Caco-2 (cell line): ENCODE results near the gene KCNAB3. TPM values are rescaled to one million over a fixed set of nuclear protein-coding genes. Genes with fewer than 3 reads are reported as not detected.

Source experiments
- BruUV-seq: library from RNA; stranded (reverse); fragments of 400-500 nt; replicated peaks from 2 replicates; lab custom pipeline; 2021; lab: Mats Ljungman, UMichigan
- CTCF ChIA-PET: fragments of 300-600 bp; sonication (Branson Sonifier 250); formaldehyde crosslinking; loops from one replicate; lab custom pipeline; 2022; ENCODE audit warnings: antibody characterized with exemption; lab: Charles Lee
- POLR2A ChIA-PET: fragments of 300-600 bp; sonication (Branson Sonifier 250); formaldehyde crosslinking; loops from one replicate; lab custom pipeline; 2022; ENCODE audit warnings: antibody characterized with exemption; lab: Charles Lee
- DNase-seq, 2 experiments: peaks; one replicate each; pipeline versions ENCODE4 v3.0.0 to v3.0.0-alpha.2; 2020 to 2022
- H3K27me3 ChIP-seq: replicated peaks from 2 replicates; pipeline ENCODE4 v1.6.0; 2011; ENCODE audit warnings: low read length; ENCODE audit not compliant: control insufficient read depth, insufficient read depth
- H3K36me3 ChIP-seq: 2 replicates; pipeline ENCODE4 v1.5.1; 2011; ENCODE audit warnings: low read length; ENCODE audit not compliant: control insufficient read depth, insufficient read depth
- H3K4me1 ChIP-seq: fragments of 250-450 bp; sonication (Bioruptor Pico); 2 replicates; pipeline ENCODE4 v1.5.1; 2020; ENCODE audit warnings: mild to moderate bottlenecking
- H3K4me3 ChIP-seq: 2 replicates; pipeline ENCODE4 v1.5.1; 2011; ENCODE audit warnings: low read depth, mild to moderate bottlenecking, control low read depth, low read length
- H3K9me3 ChIP-seq: fragments of 250-450 bp; sonication (Bioruptor Pico); 2 replicates; pipeline ENCODE4 v1.5.1; 2020; ENCODE audit warnings: mild to moderate bottlenecking, moderate library complexity
- H3K27ac Mint-ChIP-seq: one replicate; pipeline ENCODE4 v1.8.0; 2022; ENCODE audit warnings: mixed read lengths; ENCODE audit not compliant: unreplicated experiment
- H3K27me3 Mint-ChIP-seq: one replicate; pipeline ENCODE4 v1.8.0; 2022; ENCODE audit warnings: mixed read lengths; ENCODE audit not compliant: insufficient read depth, unreplicated experiment
- H3K36me3 Mint-ChIP-seq: one replicate; pipeline ENCODE4 v1.8.0; 2022; ENCODE audit warnings: mild to moderate bottlenecking, mixed read lengths; ENCODE audit not compliant: insufficient read depth, unreplicated experiment
- H3K4me1 Mint-ChIP-seq: one replicate; pipeline ENCODE4 v1.8.0; 2022; ENCODE audit warnings: low read depth, mixed read lengths; ENCODE audit not compliant: unreplicated experiment
- H3K4me3 Mint-ChIP-seq: one replicate; pipeline ENCODE4 v1.8.0; 2022; ENCODE audit warnings: mild to moderate bottlenecking, moderate library complexity, mixed read lengths; ENCODE audit not compliant: unreplicated experiment
- H3K9me3 Mint-ChIP-seq: one replicate; pipeline ENCODE4 v1.8.0; 2022; ENCODE audit warnings: mixed read lengths; ENCODE audit not compliant: unreplicated experiment
- CTCF ChIP-seq, 2 experiments: fragments of 200-600 bp in 1 of 2; IDR thresholded peaks; 1 replicate in 1 of 2; 2 replicates in 1 of 2; pipeline versions ENCODE4 v1.5.1 to v1.8.0; 2011 to 2022; ENCODE audit warnings: antibody characterized with exemption in 1 of 2, control low read depth in 1 of 2, inconsistent platforms in 1 of 2, low read depth in 1 of 2, low read length in 1 of 2, mild to moderate bottlenecking in 1 of 2, moderate library complexity in 1 of 2; ENCODE audit not compliant: insufficient read depth in 1 of 2, severe bottlenecking in 1 of 2, unreplicated experiment in 1 of 2
- intact Hi-C: fragments of 100-400 bp; cut with micrococcal nuclease; formaldehyde crosslinking; loops from one replicate; pipeline ENCODE4 v1.10.0; 2022; ENCODE audit not compliant: unreplicated experiment
- total RNA-seq: library from RNA; stranded (reverse); gene quantifications from 2 replicates; pipeline ENCODE4 v1.2.3, GENCODE V29; 2022

Gene KCNAB3
- total RNA-seq, 1 experiment from 2014 or later: 2.0 TPM

- Mint-ChIP-seq H3K9me3 (no peaks in the 10 kb centered on the region), H3K27me3 (no peaks in the 10 kb centered on the region), H3K4me1 (no peaks in the 10 kb centered on the region), H3K4me3 (no peak overlapping the region), H3K36me3 (peaks cover 25% of the 10 kb centered on the region), H3K27ac (no peak overlapping the region)
- POLR2A ChIA-PET: no interaction called here
- CTCF ChIA-PET: no interaction called here
- no peak for TF ChIP-seq CTCF (IDR thresholded peaks at IDR 0.05; ENCODE audit: insufficient read depth in 1 of 2, low read depth in 1 of 2, low read length in 1 of 2, severe bottlenecking in 1 of 2, unreplicated experiment in 1 of 2)
- intact Hi-C loops: loop anchor here (10.0 kb wide), 1 partner anchor 166 kb away; no protein-coding TSS in a partner anchor
- Histone ChIP-seq H3K9me3 (no peaks in the 10 kb centered on the region), H3K4me1 (no peaks in the 10 kb centered on the region), H3K36me3 (no peaks in the 10 kb centered on the region), H3K4me3 (no peak overlapping the region), H3K27me3 (no peaks in the 10 kb centered on the region)
- no peak for DNase-seq
- no TSS peak for BruUV-seq
Observed at GRCh38 chr17:7910711-7911110, 18.9 kb downstream of the KCNAB3 start.

- no peak overlapping the region for H3K4me3 ChIP-seq
- Mint-ChIP-seq H3K9me3 (no peaks in the 10 kb centered on the region), H3K4me1 (no peaks in the 10 kb centered on the region), H3K27ac (no peak overlapping the region), H3K36me3 (peaks cover 21% of the 10 kb centered on the region), H3K27me3 (no peaks in the 10 kb centered on the region), H3K4me3 (no peak overlapping the region)
- TF ChIP-seq CTCF (IDR thresholded peaks at IDR 0.05; ENCODE audit: insufficient read depth in 1 of 2, low read depth in 1 of 2, low read length in 1 of 2, severe bottlenecking in 1 of 2, unreplicated experiment in 1 of 2): no peak
- H3K9me3 ChIP-seq: no peaks in the 10 kb centered on the region
- BruUV-seq: no TSS peak
- H3K27me3 ChIP-seq: no peaks in the 10 kb centered on the region
- intact Hi-C loops: loop anchor here (10.0 kb wide), 1 partner anchor 165 kb away; no protein-coding TSS in a partner anchor
- no peak for DNase-seq
- H3K4me1 ChIP-seq: no peaks in the 10 kb centered on the region
- ChIA-PET POLR2A (no interaction called here), CTCF (no interaction called here)
- H3K36me3 ChIP-seq: no peaks in the 10 kb centered on the region
Observed at GRCh38 chr17:7910281-7910680, 19.4 kb downstream of the KCNAB3 start.

GRCh38 chr17:7909089-7909488 is 20.6 kb downstream of the KCNAB3 start:
- Histone ChIP-seq H3K36me3 (no peaks in the 10 kb centered on the region), H3K4me1 (no peaks in the 10 kb centered on the region), H3K27me3 (no peaks in the 10 kb centered on the region), H3K4me3 (no peak overlapping the region), H3K9me3 (no peaks in the 10 kb centered on the region)
- Mint-ChIP-seq H3K4me1 (no peaks in the 10 kb centered on the region), H3K9me3 (no peaks in the 10 kb centered on the region), H3K27ac (no peak overlapping the region), H3K4me3 (no peak overlapping the region), H3K27me3 (no peaks in the 10 kb centered on the region), H3K36me3 (peaks cover 21% of the 10 kb centered on the region)
- CTCF ChIA-PET: no interaction called here
- DNase-seq: no peak
- no TSS peak for BruUV-seq
- TF ChIP-seq CTCF (IDR thresholded peaks at IDR 0.05; ENCODE audit: insufficient read depth in 1 of 2, low read depth in 1 of 2, low read length in 1 of 2, severe bottlenecking in 1 of 2, unreplicated experiment in 1 of 2): no peak
- intact Hi-C loops: no loop called here
- POLR2A ChIA-PET: no interaction called here
